HG03139 (cell line): ENCODE measurements around the gene KCNK18.
"Not testable (repeated sequence)": the region's sequence is repeated elsewhere in the genome, so short reads cannot be mapped to it uniquely, and the experiment has no call there.

Experiments used
- ATAC-seq: cut with Tn5 transposase; IDR thresholded peaks from one replicate; pipeline ENCODE4 v1.9.1; 2021; ENCODE audit not compliant: unreplicated experiment

The KCNK18 gene

DNA sequence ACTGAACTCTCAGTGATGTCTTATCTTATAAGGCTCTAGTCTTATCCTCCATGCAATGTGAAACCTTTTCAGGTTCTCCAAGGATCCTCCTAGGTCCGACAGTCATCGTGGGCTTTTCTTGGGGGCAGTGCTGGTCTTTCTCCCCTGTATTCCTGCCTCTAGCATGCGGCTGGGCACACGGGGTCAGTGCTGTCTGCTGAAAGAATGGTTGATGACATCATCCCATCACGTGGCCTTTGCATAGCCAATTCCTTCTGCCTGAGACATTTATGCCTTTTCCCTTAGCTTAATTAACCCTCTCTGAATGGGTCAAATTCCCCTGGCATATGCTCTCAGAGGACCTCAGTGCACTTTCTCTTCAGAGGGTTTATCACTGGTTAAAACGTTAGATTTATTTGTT is 27.0 kb upstream of the KCNK18 start:
- no peak for ATAC-seq

DNA sequence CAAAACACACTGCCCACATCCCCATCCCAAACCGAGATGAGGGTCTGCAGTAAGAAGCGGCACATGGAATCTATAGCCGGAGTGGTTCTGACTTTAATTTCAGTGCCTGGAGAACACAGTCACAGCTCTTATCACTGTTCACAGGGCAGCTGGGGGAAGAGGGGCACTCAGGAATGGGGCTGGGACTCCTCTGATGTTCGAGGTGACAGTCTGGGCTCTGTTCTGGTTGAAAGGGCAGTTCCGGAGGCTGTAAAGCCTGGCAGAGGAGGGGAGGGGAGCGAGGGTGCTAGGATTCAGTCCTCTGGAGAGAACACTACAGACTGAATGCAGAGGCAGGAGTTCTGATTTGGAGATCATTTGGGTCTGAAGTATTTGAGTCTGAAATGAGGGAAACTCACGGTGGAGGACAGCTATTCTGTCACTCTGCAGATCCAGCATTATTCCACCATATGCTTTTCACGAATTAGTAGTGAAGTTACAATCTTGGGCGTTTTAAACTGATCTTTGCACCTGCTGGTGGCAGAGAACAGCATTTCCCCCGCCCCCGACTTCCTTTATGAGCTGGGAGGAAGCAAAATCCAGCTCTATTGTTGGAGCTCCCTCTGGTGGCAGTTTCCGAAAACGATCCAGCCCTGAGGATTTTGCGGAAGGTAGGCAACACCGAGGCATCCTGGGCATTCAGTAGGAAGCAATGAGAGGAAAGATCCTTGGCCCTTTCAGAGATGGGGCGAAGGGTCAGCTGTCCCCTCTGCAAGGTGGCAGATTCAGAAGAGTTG is 22.7 kb upstream of the KCNK18 start:
- ATAC-seq = peak; percentile 81

DNA sequence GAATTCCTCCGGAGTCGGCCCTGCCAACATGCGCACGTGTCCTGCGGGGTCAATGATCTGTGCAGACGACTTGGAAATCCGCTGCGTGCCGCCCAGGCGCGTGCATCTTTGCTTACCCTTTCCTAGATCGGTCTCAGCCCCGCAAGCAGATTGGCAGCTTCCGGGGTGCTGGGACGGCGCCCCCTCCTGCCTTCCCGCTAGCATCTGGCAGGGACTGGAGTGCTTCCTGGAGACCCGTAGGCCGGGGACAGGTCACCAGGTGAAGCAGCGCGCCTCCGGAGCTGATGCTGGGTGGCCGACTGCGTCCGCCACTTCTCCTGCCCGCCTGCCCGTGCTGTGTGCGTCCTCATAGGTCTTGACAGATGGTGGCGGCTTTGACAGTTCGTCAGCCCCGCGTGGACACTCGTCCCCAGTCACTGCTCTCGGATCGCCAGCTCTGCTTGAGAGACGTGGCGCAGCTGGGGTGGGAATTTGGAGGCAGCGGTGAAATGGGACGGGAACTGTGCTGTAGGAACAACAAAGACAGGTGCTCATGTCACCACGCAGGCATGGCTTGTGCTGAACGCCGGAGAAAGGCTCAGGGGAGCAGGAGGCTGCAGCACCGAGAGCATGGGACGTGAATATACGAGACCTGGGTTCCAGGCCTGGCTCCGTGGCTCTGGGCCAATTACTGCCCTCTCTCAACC is 21.9 kb upstream of the KCNK18 start:
- ATAC-seq = peak; percentile 27

DNA sequence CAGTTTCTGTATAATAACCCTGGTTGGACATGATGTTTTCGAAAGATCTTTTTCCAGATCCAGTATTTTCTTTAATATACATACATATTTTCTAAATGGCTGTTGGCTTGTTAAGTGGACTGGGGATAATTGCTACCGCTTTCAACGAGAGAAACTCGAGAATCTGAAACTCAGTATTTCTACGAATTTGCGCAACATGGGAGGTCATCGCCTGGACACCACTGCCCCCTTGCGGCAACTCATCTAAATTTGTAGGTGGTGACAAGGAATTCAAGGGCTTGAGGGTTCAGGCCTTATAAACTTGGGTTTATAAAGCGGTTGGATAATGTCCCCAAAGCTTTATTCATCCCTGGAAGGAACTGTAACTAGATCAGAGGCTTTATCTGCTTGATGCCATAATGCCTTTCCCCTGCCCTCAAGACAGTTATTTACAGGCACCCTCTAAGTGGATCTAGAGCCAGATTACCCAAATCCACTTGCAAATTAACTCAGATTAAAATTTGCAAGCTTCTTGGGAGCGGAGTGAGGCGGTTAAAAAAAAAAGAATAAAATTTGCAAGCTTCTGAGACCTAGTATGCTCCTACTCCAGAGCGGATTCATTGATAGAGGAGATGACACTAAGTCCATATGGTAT is 21.3 kb upstream of the KCNK18 start:
- ATAC-seq = peak; percentile 52

DNA sequence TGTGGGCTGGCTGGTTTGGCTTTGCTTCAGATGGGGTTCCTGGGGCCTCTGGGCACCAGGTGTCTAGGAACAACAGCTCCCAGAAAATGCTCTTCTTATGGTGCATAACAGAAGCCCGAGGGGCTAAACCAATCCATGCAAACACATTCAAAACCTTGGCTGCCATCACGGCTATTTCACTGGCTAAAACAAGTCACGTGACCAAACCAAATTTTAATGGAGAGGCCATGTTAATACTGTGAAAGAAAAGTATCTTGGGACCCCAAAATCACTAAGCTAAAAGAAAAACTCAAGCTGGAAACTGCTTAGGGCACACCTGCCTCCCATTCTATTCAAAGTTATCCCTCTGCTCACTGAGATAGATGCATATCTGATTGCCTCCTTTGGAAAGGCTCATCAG is 19.1 kb upstream of the KCNK18 start:
- no peak for ATAC-seq

DNA sequence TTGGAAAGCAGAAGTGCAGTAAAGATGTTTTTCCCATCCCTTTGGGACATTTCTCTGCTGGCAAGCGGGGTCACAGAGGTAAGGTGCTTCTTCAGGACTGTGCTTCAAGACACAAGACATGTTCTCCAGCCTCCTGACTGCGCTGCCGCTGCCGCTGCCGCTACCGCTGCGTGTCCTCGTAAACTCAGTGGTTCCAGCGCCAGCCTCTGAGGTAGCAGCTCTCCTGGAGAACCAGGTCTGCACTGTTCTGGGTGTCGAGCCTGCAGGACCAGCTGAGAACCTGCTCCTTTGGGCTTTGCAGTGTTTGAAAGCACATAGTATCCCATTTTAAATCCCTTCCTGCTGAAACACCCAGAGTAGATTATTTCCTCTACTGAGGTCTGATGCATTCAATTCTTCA is 13.0 kb upstream of the KCNK18 start:
- no peak for ATAC-seq

DNA sequence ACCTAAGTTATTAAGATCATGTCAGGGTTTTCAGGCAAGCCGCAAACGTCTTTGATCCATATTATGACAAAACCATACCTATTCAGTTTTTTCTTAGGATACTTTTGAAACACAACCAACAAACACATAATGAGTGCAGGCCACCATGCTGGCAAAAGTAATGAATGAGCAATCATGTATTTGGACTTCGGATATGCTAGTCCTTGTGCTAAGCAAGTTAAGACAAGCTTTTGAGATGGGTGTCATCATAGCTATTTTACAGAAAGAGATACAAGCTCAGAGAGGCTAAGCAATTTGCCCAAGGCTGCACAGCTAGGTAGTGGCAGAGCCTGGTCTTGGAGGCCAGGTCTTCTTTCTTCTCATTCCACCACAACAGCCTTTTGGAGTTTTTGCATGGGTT is 12.5 kb upstream of the KCNK18 start:
- no peak for ATAC-seq

DNA sequence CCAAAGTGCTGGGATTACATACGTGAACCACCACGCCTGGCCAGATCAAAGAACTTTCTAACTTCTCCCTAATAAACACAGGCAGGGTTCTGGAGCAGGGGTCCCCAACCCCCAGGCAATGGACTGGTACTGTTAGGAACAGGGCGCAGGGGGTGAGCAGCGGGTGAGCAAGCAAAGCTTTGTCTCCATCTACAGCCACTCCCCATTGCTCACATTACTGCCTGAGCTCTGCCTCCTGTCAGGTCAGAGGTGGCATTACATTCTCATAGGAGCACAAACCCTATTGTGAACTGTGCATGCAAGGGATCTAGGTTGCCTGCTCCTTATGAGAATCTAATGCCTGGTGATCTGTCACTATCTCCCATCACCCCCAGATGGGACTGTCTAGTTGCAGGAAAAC is 11.5 kb upstream of the KCNK18 start:
- not testable (repeated sequence) for ATAC-seq

DNA sequence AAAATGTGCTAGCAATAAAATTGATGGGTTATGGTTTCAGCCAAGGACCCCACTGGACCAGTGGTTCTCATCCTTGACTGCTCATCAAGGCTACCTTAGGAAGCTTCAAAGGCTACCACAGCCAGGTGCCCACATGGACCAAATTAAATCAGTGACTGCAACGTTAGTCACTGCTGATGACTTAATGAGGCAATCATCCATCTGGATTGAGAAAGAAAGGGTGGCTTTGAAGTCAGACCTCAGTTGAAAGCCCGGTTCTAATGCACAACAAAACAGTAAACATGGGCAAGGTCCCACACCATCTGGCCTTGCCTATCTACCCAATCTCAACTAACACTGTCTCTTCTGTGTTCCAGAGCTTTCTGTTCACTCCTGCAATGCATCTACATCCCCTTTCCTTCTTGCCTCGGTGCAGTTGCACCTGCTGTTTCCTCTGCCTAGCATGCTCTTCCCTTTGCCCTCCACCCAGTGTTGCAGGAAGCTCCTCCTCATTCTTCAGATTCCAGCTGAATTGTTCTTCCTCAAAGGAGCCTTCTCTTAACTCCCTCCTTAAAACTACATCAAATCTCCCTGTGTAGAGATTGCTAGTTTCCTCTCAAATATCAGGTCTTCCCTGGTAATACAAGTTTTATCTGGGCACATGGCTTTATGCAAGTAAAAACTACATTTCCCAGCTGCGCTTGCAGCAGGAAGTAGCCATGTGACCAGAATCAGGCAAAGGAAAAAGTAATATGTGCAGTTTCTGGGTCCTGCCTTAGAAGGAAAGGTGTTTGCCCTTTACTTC is 10.3 kb upstream of the KCNK18 start:
- ATAC-seq = no peak

DNA sequence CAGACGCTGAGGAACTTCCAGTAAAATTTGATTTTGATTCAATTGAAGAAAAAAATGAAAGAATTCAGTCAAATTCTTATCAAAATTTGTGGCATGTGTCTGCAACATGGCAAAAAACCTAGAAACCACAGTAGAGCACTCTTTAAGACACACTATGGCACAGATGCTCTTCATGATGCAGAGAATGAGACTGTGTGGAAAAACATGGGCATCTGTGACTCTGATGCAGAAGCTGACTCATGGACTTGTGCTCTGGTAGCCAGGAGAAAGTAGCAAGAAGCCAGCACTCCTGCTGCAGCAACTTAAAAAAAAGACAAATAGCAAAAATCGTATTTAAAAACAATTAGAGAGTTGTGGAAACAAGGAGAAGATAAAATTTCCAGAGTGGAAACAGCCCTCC is 8.9 kb upstream of the KCNK18 start:
- no peak for ATAC-seq

DNA sequence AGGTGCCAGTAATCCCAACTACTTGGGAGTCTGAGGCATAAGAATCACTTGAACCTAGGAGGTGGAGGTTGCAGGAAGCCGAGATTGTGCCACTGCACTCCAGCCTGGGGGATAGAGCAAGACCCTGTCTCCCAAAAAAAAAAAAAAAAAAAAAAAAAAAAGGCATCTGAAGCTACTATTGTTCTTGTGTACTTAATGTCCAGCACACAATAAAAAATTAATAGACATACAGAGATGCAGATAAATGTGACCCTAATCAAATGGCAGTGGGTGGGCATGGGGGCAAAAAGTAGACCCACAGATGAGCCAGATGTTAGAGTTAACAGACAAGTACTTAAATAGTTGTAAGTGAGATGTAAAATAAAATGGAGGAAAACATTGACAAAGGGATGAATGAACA is 7.7 kb upstream of the KCNK18 start:
- no peak for ATAC-seq

DNA sequence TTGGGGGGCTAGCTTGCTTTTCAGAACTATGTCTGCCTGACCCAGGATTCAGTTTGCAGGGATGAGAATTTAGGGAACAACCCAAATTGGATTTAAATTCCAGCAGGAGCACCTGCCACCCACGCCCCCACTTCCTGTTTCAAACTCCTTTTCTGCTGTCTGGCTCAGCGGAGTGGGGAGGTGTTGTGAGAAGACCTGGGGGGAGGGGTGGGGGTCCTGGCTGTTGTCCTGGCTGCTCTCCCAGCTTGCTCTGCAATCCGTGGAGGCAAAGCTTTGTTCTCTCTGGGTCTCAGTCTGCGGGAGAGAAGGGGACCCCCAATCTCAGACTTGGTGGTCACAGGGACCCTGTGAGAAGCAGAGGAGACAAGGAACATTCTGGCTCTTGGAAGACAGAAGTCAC is 799 bp downstream of the KCNK18 start:
- ATAC-seq = no peak

DNA sequence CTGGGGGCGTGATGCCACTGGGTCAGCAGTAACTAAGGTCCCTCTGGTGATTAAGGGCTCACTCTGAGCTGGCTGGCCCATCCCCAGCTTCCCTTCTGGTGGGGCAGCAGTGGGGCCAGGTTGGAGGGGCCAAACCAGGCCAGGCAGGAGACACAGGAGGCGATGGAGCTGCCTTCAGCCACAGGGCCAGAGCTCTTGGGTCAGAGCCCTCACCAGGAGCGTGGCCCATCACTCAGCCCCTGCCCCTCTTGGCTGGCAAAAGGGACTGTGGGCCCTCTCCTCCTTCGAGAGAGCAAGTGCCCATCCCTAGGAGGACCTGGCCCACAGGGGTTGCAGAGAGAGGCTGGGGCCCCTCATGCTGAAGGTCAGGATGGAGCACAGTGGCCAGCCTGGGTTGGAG is 4.5 kb downstream of the KCNK18 start:
- no peak for ATAC-seq

DNA sequence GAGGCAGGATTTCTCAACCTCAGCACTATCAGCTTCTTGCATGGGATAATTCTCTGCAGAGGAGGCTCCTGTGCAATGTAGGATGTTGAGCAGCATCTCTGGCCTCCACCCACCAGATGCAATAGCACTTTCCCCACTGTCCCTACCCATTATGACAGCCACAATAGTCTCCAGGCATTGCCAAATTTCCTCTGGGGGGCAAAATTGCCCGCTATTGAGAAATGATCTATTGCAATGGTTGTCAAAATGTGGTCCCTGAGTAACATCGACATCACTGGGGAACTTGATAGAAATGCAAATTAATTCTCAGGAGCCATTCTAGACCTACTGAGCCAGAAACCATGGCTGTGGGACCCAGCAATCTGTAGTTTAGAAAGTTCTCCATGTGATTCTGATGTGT is 7.0 kb downstream of the KCNK18 start:
- ATAC-seq = no peak

DNA sequence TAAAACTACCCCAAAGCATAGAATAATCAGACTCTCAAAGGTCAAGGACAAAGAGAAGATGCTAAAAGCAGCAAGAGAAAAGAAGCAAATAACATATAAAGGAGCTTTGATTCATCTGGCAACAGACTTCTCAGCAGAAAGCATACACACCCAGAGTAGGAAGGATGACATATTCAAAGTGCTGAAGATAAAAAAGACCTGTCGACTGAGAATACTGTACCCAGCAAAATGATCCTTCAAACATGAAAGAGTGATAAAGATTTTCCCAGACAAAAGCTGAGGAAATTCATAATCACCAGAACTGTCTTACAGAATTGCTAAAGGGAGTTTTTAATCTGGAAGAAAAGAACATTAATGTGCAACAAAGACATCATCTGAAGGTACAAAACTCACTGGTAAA is 14.9 kb downstream of the KCNK18 start:
- ATAC-seq = no peak

DNA sequence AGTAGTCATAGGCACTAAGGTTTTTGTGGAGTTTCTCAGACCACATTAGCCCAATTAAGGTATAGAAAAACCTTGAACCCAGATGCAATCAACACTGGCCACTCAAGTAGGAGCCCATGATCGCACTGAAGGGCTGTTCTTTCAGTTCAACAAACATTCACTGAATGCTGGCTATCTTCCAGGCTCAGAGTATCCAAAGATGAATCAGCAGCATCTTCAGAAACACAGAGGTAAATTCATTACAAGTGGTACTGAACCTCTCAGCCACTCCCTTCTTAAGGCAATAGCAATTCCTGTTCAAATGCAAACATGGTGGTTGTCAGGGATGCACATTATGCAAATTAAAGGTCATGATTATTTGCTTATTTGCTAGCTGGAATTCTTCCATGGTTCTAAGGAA is 17.1 kb downstream of the KCNK18 start:
- ATAC-seq = no peak

DNA sequence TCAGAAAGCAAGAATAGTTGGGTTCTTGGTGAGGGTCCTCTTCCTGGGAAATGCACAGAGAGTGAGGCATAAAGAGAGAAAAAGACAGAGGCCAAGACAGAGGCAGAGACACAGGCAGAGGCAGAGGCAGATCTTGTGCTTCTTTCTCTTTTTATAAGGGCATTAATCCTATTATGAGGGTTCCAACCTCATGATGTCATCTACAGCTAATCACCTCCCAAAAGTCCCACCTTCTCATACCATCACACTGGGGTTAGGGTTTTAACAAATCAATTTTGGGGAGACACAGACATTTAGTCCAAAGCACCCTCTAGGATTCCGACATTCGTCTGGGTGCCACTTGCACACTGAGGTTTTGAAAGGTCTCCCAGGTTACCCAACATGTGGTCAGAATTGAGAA is 17.8 kb downstream of the KCNK18 start:
- no peak for ATAC-seq

DNA sequence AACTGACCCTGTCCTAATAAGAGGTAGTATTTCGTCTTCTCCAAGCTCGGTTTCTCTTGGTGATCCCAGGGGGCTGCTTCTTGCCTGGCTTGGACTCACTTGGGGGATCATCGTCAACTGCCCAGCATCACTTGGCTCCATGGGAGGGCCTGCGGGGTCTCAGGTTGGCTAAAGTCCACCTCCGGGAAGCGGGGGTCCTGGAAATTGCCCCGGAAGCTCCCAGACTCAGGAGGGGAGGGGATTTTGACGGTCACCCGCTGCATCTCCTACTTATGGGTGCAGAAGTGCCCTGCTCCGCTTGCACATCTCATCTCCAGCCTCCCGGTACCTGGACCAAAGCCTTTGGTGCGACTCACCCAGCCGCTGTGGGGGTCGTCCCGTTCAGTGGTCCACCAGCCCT is 18.7 kb downstream of the KCNK18 start:
- ATAC-seq = no peak

DNA sequence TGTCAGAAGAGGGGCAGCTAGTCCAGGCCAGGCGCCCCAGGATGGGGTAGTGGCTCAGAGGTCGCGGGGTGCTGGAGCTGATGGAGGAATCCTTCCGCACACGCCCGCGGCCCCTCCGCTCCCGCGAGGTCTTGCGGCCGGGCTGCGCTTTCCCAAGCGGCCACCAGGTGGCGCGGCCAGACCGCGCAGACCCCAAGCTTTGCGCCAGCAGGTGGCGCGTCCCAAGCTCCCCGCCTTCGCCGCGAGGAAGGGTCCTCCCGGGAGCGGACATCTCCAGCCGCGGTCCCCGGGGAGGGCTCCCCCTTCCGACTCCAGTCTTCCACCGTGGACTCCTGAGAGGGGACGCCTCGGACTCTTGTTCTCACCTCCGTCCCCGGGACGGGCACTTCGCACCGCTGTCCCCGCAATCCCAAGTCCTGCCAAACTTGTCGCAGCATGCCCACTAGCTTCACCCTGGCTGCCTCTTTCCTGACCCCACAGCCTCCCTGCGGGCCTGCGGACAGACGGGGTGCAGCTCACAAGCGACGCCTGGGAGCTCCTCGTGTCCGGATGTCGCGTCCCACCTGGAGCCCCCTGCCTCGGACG is 19.4 kb downstream of the KCNK18 start:
- peak; percentile 86 for ATAC-seq

DNA sequence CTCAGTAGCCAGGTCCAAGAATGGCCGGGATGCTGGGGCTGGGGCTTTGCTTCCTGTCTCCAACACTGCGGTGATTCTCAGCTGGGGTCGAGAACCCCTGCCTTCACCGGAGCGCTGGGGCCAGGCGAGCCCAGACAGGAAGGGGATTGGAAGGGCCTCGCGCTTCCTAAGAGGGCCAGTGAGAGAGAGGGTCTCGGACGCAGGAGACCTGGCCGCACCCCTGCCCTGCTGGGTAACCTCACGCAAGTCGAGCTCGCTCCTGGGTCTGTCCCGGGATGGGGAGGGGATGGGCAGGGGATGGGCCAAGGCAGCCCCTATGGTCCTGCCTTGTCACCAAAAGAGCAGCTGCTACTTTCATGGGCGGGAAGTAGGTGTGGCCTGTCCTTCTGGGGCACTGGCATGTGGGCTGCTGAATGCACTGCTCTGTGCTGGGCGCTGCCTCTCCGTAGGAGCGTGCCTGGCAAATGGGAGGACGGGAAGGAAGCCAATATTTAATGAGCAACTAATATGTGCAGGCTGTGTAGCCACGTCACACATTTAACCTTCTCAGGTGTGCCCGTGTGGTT is 20.0 kb downstream of the KCNK18 start:
- no peak for ATAC-seq

DNA sequence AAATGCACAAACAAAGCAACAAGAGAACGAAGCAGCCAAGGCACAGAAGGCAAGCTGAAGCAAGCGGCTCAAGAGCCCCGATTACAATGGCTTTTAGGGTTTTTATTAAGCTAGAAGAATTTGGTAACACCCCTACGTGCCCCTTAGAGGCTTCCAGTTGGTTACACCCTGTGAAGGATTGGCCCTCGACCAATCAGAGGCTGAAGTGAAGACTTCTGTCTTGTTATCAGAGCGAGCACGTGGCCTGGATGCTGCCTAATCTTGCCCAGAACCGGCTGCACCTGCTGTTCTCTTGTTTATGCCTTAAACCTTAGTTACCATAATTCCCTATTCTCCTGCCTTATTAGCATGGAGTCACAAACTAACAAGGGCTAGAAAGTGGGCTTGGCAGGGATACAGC is 21.4 kb downstream of the KCNK18 start:
- ATAC-seq = no peak
